Coronary artery (tissue), 2 donors: ENCODE results near the gene ZSWIM8.

Experiments
- DNase-seq: peaks from one replicate; pipeline ENCODE4 v3.0.0-alpha.2; 2017; ENCODE audit warnings: low spot score
- H3K27ac ChIP-seq, 2 donors: fragments of 200-600 bp; sonication (generic); one replicate each; pipeline ENCODE4 v1.5.1; 2016 to 2019
- H3K4me3 ChIP-seq: fragments of 200-600 bp; sonication (generic); 2 replicates; pipeline ENCODE4 v1.5.1; 2016; ENCODE audit warnings: mild to moderate bottlenecking, moderate library complexity
- CTCF ChIP-seq: fragments of 200-600 bp; sonication (generic); IDR thresholded peaks from one replicate; pipeline ENCODE4 v1.5.1; 2019; ENCODE audit warnings: antibody characterized with exemption

ZSWIM8 gene

GRCh38 chr10:73797324-73798025 lies 12.1 kb downstream of the ZSWIM8 start:
- no peak overlapping the region for H3K27ac ChIP-seq
- no peak for TF ChIP-seq CTCF
- DNase-seq: no peak
- H3K4me3 ChIP-seq: no peak overlapping the region

GRCh38 chr10:73798087-73798486 lies 12.7 kb downstream of the ZSWIM8 start:
- no peak for TF ChIP-seq CTCF
- DNase-seq: no peak

GRCh38 chr10:73798927-73799560 lies 13.6 kb downstream of the ZSWIM8 start:
- H3K4me3 ChIP-seq: no peak overlapping the region
- TF ChIP-seq CTCF: no peak
- H3K27ac ChIP-seq: no peak overlapping the region
- DNase-seq: no peak

More at GRCh38 chr10:73798087-73798486, 12.7 kb downstream of the ZSWIM8 start:
- Histone ChIP-seq H3K4me3 (no peak overlapping the region), H3K27ac (no peak overlapping the region)

GRCh38 chr10:73799899-73800559 lies 14.6 kb downstream of the ZSWIM8 start:
- H3K4me3 ChIP-seq: no peak overlapping the region
- TF ChIP-seq CTCF: no peak
- DNase-seq: no peak
- H3K27ac ChIP-seq: no peak overlapping the region

- no peak for TF ChIP-seq CTCF
- Histone ChIP-seq H3K27ac (no peak overlapping the region), H3K4me3 (no peak overlapping the region)
- DNase-seq: no peak
These were observed 15.3 kb downstream of the ZSWIM8 start for GRCh38 chr10:73800560-73801252.

GRCh38 chr10:73801253-73801590 lies 15.8 kb downstream of the ZSWIM8 start:
- Histone ChIP-seq H3K27ac (no peak overlapping the region), H3K4me3 (no peak overlapping the region)
- no peak for DNase-seq
- no peak for TF ChIP-seq CTCF
